GM06990 (cell line): ENCODE measurements around the gene POLR2B.

Source experiments
- DNase-seq: peaks from one replicate; pipeline ENCODE4 v3.0.0-alpha.2; 2011; ENCODE audit not compliant: insufficient read length; ENCODE audit errors: extremely low read depth
- H3K27me3 ChIP-seq: replicated peaks from 2 replicates; pipeline ENCODE4 v1.6.0; 2011; ENCODE audit warnings: low read length; ENCODE audit not compliant: control insufficient read depth, insufficient read depth
- H3K36me3 ChIP-seq: 2 replicates; pipeline ENCODE4 v1.5.1; 2011; ENCODE audit warnings: low read length; ENCODE audit not compliant: control insufficient read depth, insufficient read depth
- H3K4me3 ChIP-seq: replicated peaks from 2 replicates; pipeline ENCODE4 v1.5.1; 2011; ENCODE audit warnings: low read depth, mild to moderate bottlenecking, control low read depth, low read length
- CTCF ChIP-seq: IDR thresholded peaks from 2 replicates; pipeline ENCODE4 v1.5.1; 2011; ENCODE audit warnings: low read length, control low read depth, mild to moderate bottlenecking, inconsistent platforms; ENCODE audit not compliant: insufficient read depth, poor library complexity, severe bottlenecking

Gene POLR2B

DNA sequence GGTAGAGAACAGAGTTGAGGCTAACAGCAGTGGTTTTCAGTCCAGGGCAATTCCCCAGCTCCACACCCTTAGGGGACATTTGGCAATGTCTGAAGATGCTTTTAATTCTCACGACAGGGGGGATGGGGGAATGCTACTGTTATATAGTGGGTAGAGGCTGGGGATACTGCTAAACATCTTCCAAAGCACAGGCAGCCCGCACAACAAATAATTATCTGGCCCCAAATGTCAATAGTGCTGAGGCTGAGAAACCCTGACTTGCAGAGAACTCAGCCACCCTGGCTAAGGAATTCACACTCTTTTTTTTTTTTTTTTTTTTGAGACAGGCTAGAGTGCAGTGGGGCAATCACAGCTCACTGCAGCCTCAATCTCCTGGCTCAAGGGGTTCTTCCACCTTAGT lies 60.6 kb downstream of the POLR2B start:
- H3K4me3 ChIP-seq, result no peak overlapping the region
- TF ChIP-seq CTCF, result no peak
- no peak for DNase-seq
- H3K36me3 ChIP-seq, result no peaks in the 10 kb centered on the region
- H3K27me3 ChIP-seq, result no peaks in the 10 kb centered on the region

DNA sequence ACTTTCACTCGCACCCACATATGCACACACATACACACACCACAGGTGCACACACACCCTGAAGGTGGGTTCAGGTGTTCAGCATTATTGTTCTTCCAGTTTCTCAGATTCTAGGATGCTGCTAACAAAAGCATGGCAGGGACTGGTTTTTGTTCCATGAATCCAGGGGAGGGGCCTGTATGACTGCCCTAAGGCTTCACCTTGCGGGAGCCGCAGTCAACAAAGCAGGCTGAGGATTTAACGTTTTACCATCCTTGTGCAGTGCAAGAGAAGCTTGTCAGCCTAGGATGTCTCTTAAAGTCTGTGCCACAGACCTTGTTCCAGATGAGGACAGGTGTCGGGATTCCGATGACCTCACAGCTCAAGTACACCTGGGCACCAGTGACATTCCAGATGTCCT lies 61.8 kb downstream of the POLR2B start:
- H3K36me3 ChIP-seq, result no peaks in the 10 kb centered on the region
- H3K4me3 ChIP-seq, result no peak overlapping the region
- no peaks in the 10 kb centered on the region for H3K27me3 ChIP-seq
- no peak for TF ChIP-seq CTCF
- no peak for DNase-seq

- no peak for DNase-seq
- no peak for TF ChIP-seq CTCF
- Histone ChIP-seq H3K36me3 (no peaks in the 10 kb centered on the region), H3K27me3 (no peaks in the 10 kb centered on the region), H3K4me3 (no peak overlapping the region)
Measured at GRCh38 chr4:57041020-57041419, 62.3 kb downstream of the POLR2B start.

- no peak for DNase-seq
- Histone ChIP-seq H3K36me3 (no peaks in the 10 kb centered on the region), H3K27me3 (no peaks in the 10 kb centered on the region), H3K4me3 (no peak overlapping the region)
- TF ChIP-seq CTCF, result no peak
Measured at GRCh38 chr4:57042711-57043169, 64.0 kb downstream of the POLR2B start.

- Histone ChIP-seq H3K36me3 (no peaks in the 10 kb centered on the region), H3K27me3 (no peaks in the 10 kb centered on the region), H3K4me3 (no peak overlapping the region)
- no peak for TF ChIP-seq CTCF
- no peak for DNase-seq
Measured at GRCh38 chr4:57043347-57044251, 64.9 kb downstream of the POLR2B start.

DNA sequence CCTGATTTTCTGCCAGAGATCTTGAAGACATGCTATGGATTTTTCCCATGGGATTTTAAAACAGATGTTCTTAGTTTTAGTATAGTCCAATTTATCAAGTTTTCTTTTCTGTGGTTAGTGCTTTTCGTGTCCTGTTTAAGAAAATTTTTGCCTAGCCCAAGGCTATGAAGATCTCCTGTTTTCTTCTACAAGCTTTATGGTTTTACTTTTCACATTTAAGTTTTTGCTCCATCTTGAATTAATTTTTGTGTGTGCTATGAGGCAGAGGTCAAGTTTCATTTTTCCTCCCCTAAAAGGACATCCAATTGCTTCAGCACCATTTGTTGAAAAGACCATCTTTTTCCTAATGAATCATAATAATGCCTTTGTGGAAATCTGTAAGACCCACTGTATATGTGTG lies 65.6 kb downstream of the POLR2B start:
- Histone ChIP-seq H3K27me3 (no peaks in the 10 kb centered on the region), H3K36me3 (no peaks in the 10 kb centered on the region), H3K4me3 (no peak overlapping the region)
- no peak for DNase-seq
- TF ChIP-seq CTCF, result no peak
